H9 (cell line): Measurements from ENCODE around the gene HOATZ. TPM values are rescaled to one million over a fixed set of nuclear protein-coding genes. Genes with fewer than 3 reads are reported as not detected.
A peak's percentile ranks its signal among the peaks of the same experiment; 100 is the strongest.

Source experiments
- DNase-seq: peaks from one replicate; pipeline ENCODE4 v3.0.0-alpha.2; 2017
- H2AFZ ChIP-seq: one replicate; pipeline ENCODE4 v1.6.1; 2013; ENCODE audit warnings: mild to moderate bottlenecking, low read length, control low read depth, moderate library complexity
- H2AK5ac ChIP-seq: 2 replicates; pipeline ENCODE4 v1.6.1; 2013; ENCODE audit warnings: low read length, control low read depth, mixed read lengths; ENCODE audit not compliant: insufficient read length
- H2BK120ac ChIP-seq: one replicate; pipeline ENCODE4 v1.6.1; 2013; ENCODE audit warnings: low read depth, mild to moderate bottlenecking, low read length, control low read depth, inconsistent platforms; ENCODE audit not compliant: poor library complexity, severe bottlenecking
- H2BK12ac ChIP-seq: 2 replicates; pipeline ENCODE4 v1.6.1; 2013; ENCODE audit warnings: low read length, control low read depth, mixed read lengths, low read depth; ENCODE audit not compliant: insufficient read length
- H2BK15ac ChIP-seq: 2 replicates; pipeline ENCODE4 v1.6.1; 2013; ENCODE audit warnings: low read depth, low read length, control low read depth
- H2BK20ac ChIP-seq: one replicate; pipeline ENCODE4 v1.6.1; 2013; ENCODE audit warnings: low read depth, mild to moderate bottlenecking, low read length, control low read depth, inconsistent platforms; ENCODE audit not compliant: poor library complexity, severe bottlenecking
- H2BK5ac ChIP-seq: 2 replicates; pipeline ENCODE4 v1.6.1; 2013; ENCODE audit warnings: low read length, control low read depth, mixed read lengths; ENCODE audit not compliant: insufficient read length
- H3K14ac ChIP-seq: 2 replicates; pipeline ENCODE4 v1.6.1; 2013; ENCODE audit warnings: low read length, control low read depth; ENCODE audit not compliant: insufficient read depth
- H3K18ac ChIP-seq: 2 replicates; pipeline ENCODE4 v1.6.1; 2013; ENCODE audit warnings: low read depth, mild to moderate bottlenecking, mixed read lengths, low read length, control low read depth; ENCODE audit not compliant: insufficient read length
- H3K23ac ChIP-seq: 2 replicates; pipeline ENCODE4 v1.6.1; 2013; ENCODE audit warnings: low read length, control low read depth, mixed read lengths, low read depth; ENCODE audit not compliant: insufficient read length
- H3K23me2 ChIP-seq: 2 replicates; pipeline ENCODE4 v1.6.1; 2013; ENCODE audit warnings: low read depth, mild to moderate bottlenecking, mixed read lengths, low read length, control low read depth; ENCODE audit not compliant: insufficient read length, poor library complexity, severe bottlenecking
- H3K27ac ChIP-seq: 2 replicates; pipeline ENCODE4 v1.5.1; 2013; ENCODE audit warnings: low read length, control low read depth, mixed read lengths, low read depth; ENCODE audit not compliant: insufficient read length
- H3K27me3 ChIP-seq: 2 replicates; pipeline ENCODE4 v1.6.1; 2013; ENCODE audit warnings: low read length, control low read depth, inconsistent platforms; ENCODE audit not compliant: insufficient read depth
- H3K4ac ChIP-seq: 2 replicates; pipeline ENCODE4 v1.6.1; 2013; ENCODE audit warnings: low read depth, mild to moderate bottlenecking, control low read depth, inconsistent platforms, low read length, moderate library complexity
- H3K4me1 ChIP-seq: 2 replicates; pipeline ENCODE4 v1.6.1; 2013; ENCODE audit warnings: low read length, control low read depth, inconsistent platforms; ENCODE audit not compliant: insufficient read depth
- H3K4me2 ChIP-seq: 2 replicates; pipeline ENCODE4 v1.6.1; 2013; ENCODE audit warnings: low read length, control low read depth, mixed read lengths; ENCODE audit not compliant: insufficient read length, insufficient read depth
- H3K56ac ChIP-seq: 2 replicates; pipeline ENCODE4 v1.6.1; 2013; ENCODE audit warnings: low read depth, mild to moderate bottlenecking, mixed read lengths, low read length, control low read depth; ENCODE audit not compliant: insufficient read length
- H3K79me1 ChIP-seq: 2 replicates; pipeline ENCODE4 v1.6.1; 2013; ENCODE audit warnings: low read depth, mild to moderate bottlenecking, moderate library complexity, low read length, control low read depth, inconsistent platforms; ENCODE audit not compliant: insufficient read depth, poor library complexity, severe bottlenecking
- H3K79me2 ChIP-seq: 2 replicates; pipeline ENCODE4 v1.6.1; 2013; ENCODE audit warnings: low read length, control low read depth, inconsistent platforms; ENCODE audit not compliant: insufficient read depth
- H3K9ac ChIP-seq: 2 replicates; pipeline ENCODE4 v1.6.1; 2013; ENCODE audit warnings: low read length, control low read depth, mixed read lengths; ENCODE audit not compliant: insufficient read length; ENCODE audit errors: extremely low read depth
- H3K9me3 ChIP-seq: one replicate; pipeline ENCODE4 v1.6.1; 2013; ENCODE audit warnings: low read depth, low read length, inconsistent platforms; ENCODE audit not compliant: control insufficient read depth
- H3T11ph ChIP-seq: one replicate; pipeline ENCODE4 v1.6.1; 2013; ENCODE audit warnings: mild to moderate bottlenecking, low read length, control low read depth, inconsistent platforms
- H4K20me1 ChIP-seq: one replicate; pipeline ENCODE4 v1.6.1; 2013; ENCODE audit not compliant: control insufficient read depth, insufficient read length, insufficient read depth
- H4K5ac ChIP-seq: 2 replicates; pipeline ENCODE4 v1.6.1; 2013; ENCODE audit warnings: low read depth, mild to moderate bottlenecking, mixed read lengths, low read length, control low read depth; ENCODE audit not compliant: insufficient read length
- H4K8ac ChIP-seq: replicated peaks from 2 replicates; pipeline ENCODE4 v1.6.1; 2013; ENCODE audit warnings: low read length, control low read depth, mixed read lengths, low read depth; ENCODE audit not compliant: insufficient read length
- H4K91ac ChIP-seq: 2 replicates; pipeline ENCODE4 v1.6.1; 2013; ENCODE audit warnings: low read depth, mild to moderate bottlenecking, moderate library complexity, mixed read lengths, low read length, control low read depth; ENCODE audit not compliant: insufficient read length
- H3K27ac Mint-ChIP-seq, 3 experiments: 2 replicates in 2 of 3; 3 replicates in 1 of 3; pipeline ENCODE4 v1.8.0; 2020 to 2021; ENCODE audit warnings: mixed read lengths in 3 of 3, mild to moderate bottlenecking in 1 of 3, moderate library complexity in 1 of 3
- H3K27me3 Mint-ChIP-seq: 2 replicates; pipeline ENCODE4 v1.8.0; 2021; ENCODE audit warnings: low read depth, mild to moderate bottlenecking, moderate library complexity, mixed read lengths
- H3K36me3 Mint-ChIP-seq, 3 experiments: 2 replicates in 2 of 3; 3 replicates in 1 of 3; pipeline ENCODE4 v1.8.0; 2020 to 2021; ENCODE audit warnings: low read depth in 3 of 3, mixed read lengths in 3 of 3; ENCODE audit not compliant: insufficient read depth in 1 of 3
- H3K4me1 Mint-ChIP-seq, 2 experiments: 2 replicates each; pipeline ENCODE4 v1.8.0; 2020; ENCODE audit warnings: mixed read lengths in 2 of 2
- H3K4me3 Mint-ChIP-seq, 2 experiments: 2 replicates in 1 of 2; 3 replicates in 1 of 2; pipeline ENCODE4 v1.8.0; 2020 to 2021; ENCODE audit warnings: mild to moderate bottlenecking in 2 of 2, mixed read lengths in 2 of 2, moderate library complexity in 1 of 2
- H3K9me3 Mint-ChIP-seq, 2 experiments: 2 replicates in 1 of 2; 3 replicates in 1 of 2; pipeline ENCODE4 v1.8.0; 2020; ENCODE audit warnings: mild to moderate bottlenecking in 2 of 2, mixed read lengths in 2 of 2, moderate library complexity in 1 of 2
- CTCF ChIP-seq: fragments of 200-600 bp; sonication (generic); conservative IDR thresholded peaks from 3 replicates; pipeline ENCODE4 v1.8.0; 2021; ENCODE audit warnings: antibody characterized with exemption, mild to moderate bottlenecking
- WGBS: extraction: QIAGEN DNeasy Blood & Tissue Kit; methylation state at CpG from one replicate; pipeline ENCODE4 v1.1.7; 2013; ENCODE audit warnings: missing lambda C conversion rate, low lambda C conversion rate, mixed read lengths; ENCODE audit not compliant: insufficient read length; ENCODE audit errors: extremely low coverage; 5-methylcytosine and 5-hydroxymethylcytosine counted together
- total RNA-seq: library from RNA; stranded (reverse); gene quantifications from 2 replicates; pipeline ENCODE4 v1.2.1, GENCODE V29; 2021

Gene HOATZ
- total RNA-seq, 1 experiment from 2014 or later, result not detected

- no CpG with 5 or more reads among the region's 1 CpG for WGBS
- Histone ChIP-seq H4K20me1 (no peaks in the 10 kb centered on the region), H2BK15ac (no peak overlapping the region), H2AFZ (no peak overlapping the region), H3K9me3 (no peaks in the 10 kb centered on the region), H3K79me2 (no peaks in the 10 kb centered on the region), H3K23me2 (no peaks in the 10 kb centered on the region), H3K9ac (no peak overlapping the region), H3K4ac (no peak overlapping the region), H3K23ac (no peak overlapping the region), H4K8ac (no peak overlapping the region), H3K27me3 (no peaks in the 10 kb centered on the region), H3K4me1 (no peaks in the 10 kb centered on the region), H3K56ac (no peak overlapping the region), H4K5ac (no peak overlapping the region), H2AK5ac (no peak overlapping the region), H3K14ac (no peak overlapping the region), H4K91ac (no peak overlapping the region), H2BK20ac (no peak overlapping the region), H2BK12ac (no peak overlapping the region), H2BK5ac (no peak overlapping the region), H3K4me2 (no peak overlapping the region), H3K79me1 (no peaks in the 10 kb centered on the region), H3T11ph (no peak overlapping the region), H2BK120ac (no peak overlapping the region), H3K27ac (no peak overlapping the region), H3K18ac (no peak overlapping the region)
- peaks cover 0 to 3% of the 10 kb centered on the region in 2 experiments; a peak in 1 of 5 replicates for H3K9me3 Mint-ChIP-seq
- no peaks in the 10 kb centered on the region for H3K36me3 Mint-ChIP-seq
- peak; percentile 27; the same call in 2 of the 3 replicates for TF ChIP-seq CTCF
- peaks cover 4% of the 10 kb centered on the region; the same call in 1 of the 2 replicates for H3K27me3 Mint-ChIP-seq
- no peak overlapping the region for H3K4me3 Mint-ChIP-seq
- H3K4me1 Mint-ChIP-seq, result no peaks in the 10 kb centered on the region
- no peak for DNase-seq
- no peak overlapping the region for H3K27ac Mint-ChIP-seq
Observed at GRCh38 chr11:111479666-111480065, 34.9 kb upstream of the HOATZ start.
